Mesodermal cell (in vitro differentiated cells): ENCODE results near the gene GAPVD1.

ENCODE experiments used
- H3K27ac ChIP-seq: 2 replicates; pipeline ENCODE4 v1.7.0; 2013; ENCODE audit warnings: mild to moderate bottlenecking, low read depth, low read length, moderate library complexity; ENCODE audit not compliant: severe bottlenecking
- H3K36me3 ChIP-seq: 2 replicates; pipeline ENCODE4 v1.7.1; 2013; ENCODE audit warnings: mild to moderate bottlenecking, low read length, moderate library complexity; ENCODE audit not compliant: control insufficient read depth, insufficient read depth
- H3K4me1 ChIP-seq: one replicate; pipeline ENCODE4 v1.7.1; 2013; ENCODE audit warnings: mild to moderate bottlenecking, low read length; ENCODE audit not compliant: insufficient read depth, control insufficient read depth, poor library complexity, severe bottlenecking
- H3K4me3 ChIP-seq: 2 replicates; pipeline ENCODE4 v1.7.0; 2013; ENCODE audit warnings: low read length, control low read depth, mild to moderate bottlenecking; ENCODE audit not compliant: insufficient read depth, poor library complexity, severe bottlenecking; ENCODE audit errors: extremely low read depth
- H3K9me3 ChIP-seq: 2 replicates; pipeline ENCODE4 v1.7.1; 2013; ENCODE audit warnings: mild to moderate bottlenecking, low read length, moderate library complexity; ENCODE audit not compliant: control insufficient read depth
- WGBS, 2 experiments: methylation state at CpG; one replicate each; pipeline ENCODE4 v1.1.5; 2013; ENCODE audit warnings: missing lambda C conversion rate in 2 of 2; ENCODE audit not compliant: insufficient coverage in 2 of 2; 5-methylcytosine and 5-hydroxymethylcytosine counted together

GAPVD1 gene

GRCh38 chr9:125372441-125373226, 111.0 kb downstream of the GAPVD1 start:
- Histone ChIP-seq H3K36me3 (peaks cover 11% of the 10 kb centered on the region), H3K4me1 (no peaks in the 10 kb centered on the region), H3K9me3 (no peaks in the 10 kb centered on the region), H3K27ac (no peak overlapping the region), H3K4me3 (no peak overlapping the region)
- 85 to 89% methylated on average over 7 to 9 of the region's 9 CpGs for WGBS, 2 experiments

GRCh38 chr9:125374443-125375309, 113.0 kb downstream of the GAPVD1 start:
- Histone ChIP-seq H3K36me3 (peaks cover 4% of the 10 kb centered on the region), H3K4me3 (no peak overlapping the region), H3K4me1 (no peaks in the 10 kb centered on the region), H3K27ac (no peak overlapping the region), H3K9me3 (no peaks in the 10 kb centered on the region)
- WGBS, 2 experiments: 21 to 32% methylated on average over 17 to 23 of the region's 24 CpGs

GRCh38 chr9:125375820-125376219, 114.2 kb downstream of the GAPVD1 start:
- Histone ChIP-seq H3K36me3 (peaks cover 3% of the 10 kb centered on the region), H3K4me1 (no peaks in the 10 kb centered on the region), H3K27ac (no peak overlapping the region), H3K9me3 (no peaks in the 10 kb centered on the region), H3K4me3 (no peak overlapping the region)
- WGBS, 2 experiments: 86 to 94% methylated on average over 4 to 9 of the region's 9 CpGs

GRCh38 chr9:125376261-125377226, 114.9 kb downstream of the GAPVD1 start:
- no peaks in the 10 kb centered on the region for H3K4me1 ChIP-seq
- no peaks in the 10 kb centered on the region for H3K9me3 ChIP-seq
- WGBS, 2 experiments: 92 to 94% methylated on average over 23 to 24 of the region's 24 CpGs
- no peak overlapping the region for H3K4me3 ChIP-seq
- no peaks in the 10 kb centered on the region for H3K36me3 ChIP-seq
- no peak overlapping the region for H3K27ac ChIP-seq

DNA sequence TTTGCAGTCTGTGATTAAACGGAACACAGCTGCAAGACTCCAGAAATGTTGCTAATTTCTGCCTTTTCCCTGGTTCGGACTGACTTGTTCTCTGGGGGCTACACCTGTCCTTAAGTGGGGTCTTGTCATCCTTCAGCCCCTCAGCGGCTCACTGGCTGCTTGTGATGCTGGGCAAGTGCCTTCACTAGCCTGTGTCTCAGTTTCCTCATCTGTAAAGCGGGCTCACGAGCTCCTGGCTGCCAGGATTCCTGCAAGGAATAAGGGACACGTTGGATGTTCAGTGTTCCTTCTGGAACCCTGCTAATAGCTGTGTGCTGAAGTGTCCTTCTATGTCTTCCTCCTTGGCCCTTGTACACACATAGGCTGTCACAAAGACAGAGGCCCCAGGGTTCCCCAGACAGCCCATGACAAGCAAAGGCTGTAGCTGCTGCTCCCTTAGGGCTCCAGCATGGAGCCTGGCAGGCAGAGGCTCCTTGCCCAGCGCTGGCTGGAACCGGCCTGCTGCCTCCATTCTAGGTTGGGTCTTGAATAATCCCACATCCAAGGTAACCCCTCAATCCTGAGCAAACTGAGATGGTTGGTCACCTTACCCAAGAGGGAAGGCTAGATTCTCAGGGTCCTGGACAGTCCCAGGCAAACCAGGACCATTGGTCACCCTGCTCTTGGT, 116.1 kb downstream of the GAPVD1 start:
- no peak overlapping the region for H3K4me3 ChIP-seq
- no peak overlapping the region for H3K27ac ChIP-seq
- WGBS, 2 experiments: 77 to 90% methylated on average over 8 of the region's 8 CpGs
- no peaks in the 10 kb centered on the region for H3K9me3 ChIP-seq
- no peaks in the 10 kb centered on the region for H3K36me3 ChIP-seq
- H3K4me1 ChIP-seq: no peaks in the 10 kb centered on the region

DNA sequence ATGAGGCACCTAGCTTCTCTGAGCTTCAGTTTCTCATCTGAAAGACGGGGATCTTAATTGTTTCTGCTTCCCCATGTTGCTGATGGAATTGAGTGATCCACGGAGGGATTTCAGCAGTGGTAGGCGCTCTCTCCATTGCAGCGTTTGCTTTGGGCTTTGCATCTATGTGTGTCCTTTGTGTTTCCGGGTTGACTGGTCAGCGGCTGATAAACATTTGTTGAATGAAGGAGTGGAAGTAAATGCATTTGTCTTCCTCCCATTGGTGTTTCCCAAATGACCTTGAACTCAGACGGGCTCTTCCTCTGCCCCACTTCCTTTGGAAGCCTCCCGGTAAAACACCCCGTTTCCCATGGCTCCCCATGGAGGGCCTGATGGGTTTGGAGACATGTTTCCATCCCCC, 117.2 kb downstream of the GAPVD1 start:
- 63 to 89% methylated on average over 6 to 7 of the region's 9 CpGs for WGBS, 2 experiments
- Histone ChIP-seq H3K4me1 (no peaks in the 10 kb centered on the region), H3K9me3 (no peaks in the 10 kb centered on the region), H3K27ac (no peak overlapping the region), H3K36me3 (no peaks in the 10 kb centered on the region), H3K4me3 (no peak overlapping the region)

DNA sequence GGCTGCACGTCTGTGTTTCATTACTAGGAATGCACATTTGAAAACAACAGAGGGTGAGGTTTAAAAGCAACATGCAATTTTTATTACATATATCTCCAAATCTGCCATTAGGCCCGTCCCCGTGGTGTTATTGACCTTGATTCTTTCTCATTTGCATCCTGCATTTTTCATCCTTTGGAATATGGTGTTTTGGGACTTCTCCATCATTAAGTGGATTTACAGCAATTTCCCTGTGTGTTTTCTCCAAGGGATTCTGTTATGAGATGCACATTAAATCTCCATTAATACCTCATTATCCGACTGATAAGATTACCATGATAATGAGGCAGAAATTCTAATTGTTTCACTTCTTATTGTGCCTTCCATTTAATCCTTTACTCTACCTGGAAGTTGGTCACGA, 117.6 kb downstream of the GAPVD1 start:
- Histone ChIP-seq H3K9me3 (no peaks in the 10 kb centered on the region), H3K36me3 (no peaks in the 10 kb centered on the region), H3K4me1 (no peaks in the 10 kb centered on the region), H3K4me3 (no peak overlapping the region), H3K27ac (no peak overlapping the region)
- WGBS, 2 experiments: 94 to 100% methylated on average over 1 to 2 of the region's 5 CpGs

GRCh38 chr9:125380406-125380805, 118.8 kb downstream of the GAPVD1 start:
- 93 to 94% methylated on average over 5 to 8 of the region's 8 CpGs for WGBS, 2 experiments
- Histone ChIP-seq H3K9me3 (no peaks in the 10 kb centered on the region), H3K4me3 (no peak overlapping the region), H3K4me1 (no peaks in the 10 kb centered on the region), H3K27ac (no peak overlapping the region), H3K36me3 (no peaks in the 10 kb centered on the region)

DNA sequence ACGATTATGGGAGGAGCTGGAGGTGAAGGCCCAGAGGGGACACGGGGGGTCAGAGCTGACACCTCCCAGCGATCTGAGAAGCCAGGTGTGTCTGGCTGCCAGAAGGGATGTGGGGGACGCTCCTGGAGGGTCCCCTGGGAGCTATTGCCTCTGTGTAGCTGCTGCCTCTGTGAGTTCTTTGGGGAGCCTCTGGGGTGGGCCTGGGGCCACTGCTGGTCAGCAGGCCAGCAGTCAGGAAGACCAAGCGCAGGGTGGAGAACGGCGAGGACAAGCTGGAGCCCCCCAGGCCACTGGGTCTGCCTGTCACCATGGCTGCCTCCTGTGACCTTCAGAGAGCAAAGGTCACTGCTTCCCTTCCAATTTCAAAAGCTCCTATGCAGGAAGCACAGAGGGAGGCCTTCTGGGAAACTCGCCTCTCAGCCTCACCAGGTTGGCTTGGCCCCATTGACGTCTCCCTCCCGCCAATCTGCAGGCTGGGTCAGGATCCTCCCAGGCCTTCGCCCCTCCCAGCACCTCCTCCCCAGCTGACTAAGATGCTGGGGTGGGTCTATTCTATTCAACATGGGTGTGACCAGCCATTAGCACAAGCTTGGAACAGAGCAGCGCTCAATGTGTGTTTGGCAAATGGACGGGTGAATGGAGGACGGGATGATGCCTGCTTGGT, 126.4 kb downstream of the GAPVD1 start:
- Histone ChIP-seq H3K27ac (no peak overlapping the region), H3K36me3 (no peaks in the 10 kb centered on the region), H3K4me1 (no peaks in the 10 kb centered on the region), H3K9me3 (no peaks in the 10 kb centered on the region), H3K4me3 (no peak overlapping the region)
- WGBS, 2 experiments: 82 to 85% methylated on average over 12 to 13 of the region's 14 CpGs
